Spleen (tissue), 11 donors: ENCODE results near the gene HMX2. TPM values are rescaled to one million over a fixed set of nuclear protein-coding genes. Genes with fewer than 3 reads are reported as not detected.

Experiments
- DNase-seq: peaks from one replicate; pipeline ENCODE4 v3.0.0-alpha.2; 2020
- H3K27ac ChIP-seq, 8 donors: fragments of 200-600 bp; sonication (generic) in 7 of 8; 1 replicate in 4 of 8; 2 replicates in 4 of 8; pipeline versions ENCODE4 v1.5.0 to v1.8.0; 2016 to 2021; ENCODE audit warnings: inconsistent platforms in 4 of 8, mild to moderate bottlenecking in 4 of 8, moderate library complexity in 1 of 8
- H3K27me3 ChIP-seq, 7 donors: fragments of 200-600 bp; sonication (generic) in 6 of 7; replicated peaks in 1 of 7; 1 replicate in 4 of 7; 2 replicates in 3 of 7; pipeline versions ENCODE4 v1.5.0 to v1.8.0; 2016 to 2021; ENCODE audit warnings: inconsistent platforms in 3 of 7, mild to moderate bottlenecking in 1 of 7
- H3K36me3 ChIP-seq, 6 donors: fragments of 200-600 bp; sonication (generic) in 5 of 6; 1 replicate in 4 of 6; 2 replicates in 2 of 6; pipeline versions ENCODE4 v1.5.0 to v1.8.0; 2016 to 2021; ENCODE audit warnings: inconsistent platforms in 2 of 6
- H3K4me1 ChIP-seq, 6 donors: fragments of 200-600 bp; sonication (generic) in 5 of 6; 1 replicate in 3 of 6; 2 replicates in 3 of 6; pipeline versions ENCODE4 v1.5.0 to v1.8.0; 2016 to 2021; ENCODE audit warnings: inconsistent platforms in 3 of 6
- H3K4me3 ChIP-seq, 8 donors: fragments of 200-600 bp; sonication (generic) in 7 of 8; 1 replicate in 4 of 8; 2 replicates in 4 of 8; pipeline versions ENCODE4 v1.5.0 to v1.8.0; 2016 to 2021; ENCODE audit warnings: inconsistent platforms in 4 of 8, mild to moderate bottlenecking in 4 of 8, moderate library complexity in 2 of 8
- H3K9me3 ChIP-seq, 8 donors: fragments of 200-600 bp; sonication (generic) in 7 of 8; 1 replicate in 4 of 8; 2 replicates in 4 of 8; pipeline versions ENCODE4 v1.5.0 to v1.8.0; 2016 to 2021; ENCODE audit warnings: inconsistent platforms in 4 of 8
- POLR2A ChIP-seq, 3 donors: fragments of 450-650 bp; IDR thresholded peaks; one replicate each; pipeline ENCODE4 v1.5.1; 2017; ENCODE audit warnings: antibody characterized with exemption in 3 of 3, mild to moderate bottlenecking in 1 of 3
- POLR2AphosphoS5 ChIP-seq, 3 donors: sonication (generic); formaldehyde crosslinking; IDR thresholded peaks; one replicate each; pipeline ENCODE4 v1.5.1; 2017; ENCODE audit warnings: antibody characterized with exemption in 3 of 3
- WGBS, 5 donors: extraction: QIAGEN DNeasy Blood & Tissue Kit in 3 of 5; methylation state at CpG; one replicate each; pipeline versions ENCODE4 v1.1.5 to v1.1.7; 2013 to 2018; 5-methylcytosine and 5-hydroxymethylcytosine counted together
- intact Hi-C: fragments of 100-400 bp; cut with DNase I; formaldehyde crosslinking; loops from one replicate; pipeline ENCODE4 v1.15.0; 2023; ENCODE audit warnings: low total_unique reads
- polyA plus RNA-seq, 3 donors: library from polyadenylated mRNA; stranded (reverse); fragments of 200-250 nt; gene quantifications; one replicate each; pipeline ENCODE4 v1.2.1, GENCODE V29; 2013
- total RNA-seq, 7 donors: library from RNA; depleted of rRNA in 3 of 7; stranded (reverse); fragments of >200 nt in 3 of 7; fragmentation: NEBNext Ultra II Directional in 4 of 7; extraction: Animal tissue kit (Norgen Biotek cat#: 25700) in 4 of 7; gene quantifications; one replicate each; pipeline versions ENCODE4 v1.1.0 to v1.2.1, GENCODE V29; 2016 to 2021
- TF ChIP-seq, protein P1 (sequence below), 11 experiments: fragments of 200-600 bp in 7 of 11; fragments of 450-650 bp in 4 of 11; sonication (generic) in 4 of 11; IDR thresholded peaks in 8 of 11; conservative IDR thresholded peaks in 3 of 11; 1 replicate in 7 of 11; 2 replicates in 4 of 11; pipeline versions ENCODE4 v1.4.0 to v1.8.0; 2016 to 2021; ENCODE audit warnings: antibody characterized with exemption in 11 of 11, inconsistent platforms in 4 of 11, mild to moderate bottlenecking in 1 of 11
- donor health status: healthy with polysubstance abuse.
- donor health status: DM: no; HTN: no; CAD: no; lungs with moderate emphysema.
- donor health status: DM: no; HTN: no; CAD: no.
- donor health status: Bipolar disorder and iron deficiency.
- donor health status: healthy.
- donor health status: DM: no; HTN: no; CAD: no.
- donor health status: DM: yes; HTN: yes; CAD: no.

The HMX2 gene
- total and polyA plus RNA-seq, 10 donors, result 0.08 TPM; not detected in 9

- TF ChIP-seq POLR2A (IDR thresholded peaks at IDR 0.05), result no peak
- TF ChIP-seq POLR2AphosphoS5 (IDR thresholded peaks at IDR 0.05), result no peak
- TF ChIP-seq, protein P1, sequence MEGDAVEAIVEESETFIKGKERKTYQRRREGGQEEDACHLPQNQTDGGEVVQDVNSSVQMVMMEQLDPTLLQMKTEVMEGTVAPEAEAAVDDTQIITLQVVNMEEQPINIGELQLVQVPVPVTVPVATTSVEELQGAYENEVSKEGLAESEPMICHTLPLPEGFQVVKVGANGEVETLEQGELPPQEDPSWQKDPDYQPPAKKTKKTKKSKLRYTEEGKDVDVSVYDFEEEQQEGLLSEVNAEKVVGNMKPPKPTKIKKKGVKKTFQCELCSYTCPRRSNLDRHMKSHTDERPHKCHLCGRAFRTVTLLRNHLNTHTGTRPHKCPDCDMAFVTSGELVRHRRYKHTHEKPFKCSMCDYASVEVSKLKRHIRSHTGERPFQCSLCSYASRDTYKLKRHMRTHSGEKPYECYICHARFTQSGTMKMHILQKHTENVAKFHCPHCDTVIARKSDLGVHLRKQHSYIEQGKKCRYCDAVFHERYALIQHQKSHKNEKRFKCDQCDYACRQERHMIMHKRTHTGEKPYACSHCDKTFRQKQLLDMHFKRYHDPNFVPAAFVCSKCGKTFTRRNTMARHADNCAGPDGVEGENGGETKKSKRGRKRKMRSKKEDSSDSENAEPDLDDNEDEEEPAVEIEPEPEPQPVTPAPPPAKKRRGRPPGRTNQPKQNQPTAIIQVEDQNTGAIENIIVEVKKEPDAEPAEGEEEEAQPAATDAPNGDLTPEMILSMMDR (IDR thresholded peaks at IDR 0.05 in 8 of 11, conservative IDR thresholded peaks at IDR 0.05 in 3 of 11), result no peak
- peak overlapping the region; percentile 36 to 70 (median 48) for H3K4me3 ChIP-seq
- H3K27me3 ChIP-seq, result peaks cover 45 to 100% (median 97%) of the 10 kb centered on the region in 7 donors
- DNase-seq, result no peak
- 0 to 6% (median 5%) methylated on average over 1 to 46 of the region's 46 CpGs for WGBS, 5 donors
- H3K36me3 ChIP-seq, result no peaks in the 10 kb centered on the region
- H3K4me1 ChIP-seq, result peaks cover 40 to 73% (median 63%) of the 10 kb centered on the region in 6 donors
- H3K9me3 ChIP-seq, result no peaks in the 10 kb centered on the region
- H3K27ac ChIP-seq, result no peak overlapping the region
- intact Hi-C loops, result no loop called here
Measured at GRCh38 chr10:123134915-123135414, 13.0 kb upstream of the HMX2 start.

- 1 to 5% (median 1%) methylated on average over 4 to 76 of the region's 76 CpGs for WGBS, 5 donors
- TF ChIP-seq POLR2A (IDR thresholded peaks at IDR 0.05), result no peak
- TF ChIP-seq, protein P1 (IDR thresholded peaks at IDR 0.05 in 8 of 11, conservative IDR thresholded peaks at IDR 0.05 in 3 of 11), result no peak
- no peak for TF ChIP-seq POLR2AphosphoS5 (IDR thresholded peaks at IDR 0.05)
- Histone ChIP-seq H3K36me3 (no peaks in the 10 kb centered on the region), H3K9me3 (no peaks in the 10 kb centered on the region), H3K4me3 (peak within 1 kb of the TSS; percentile 36 to 70 (median 48)), H3K27ac (no peak within 1 kb of the TSS), H3K4me1 (peaks cover 40 to 79% (median 68%) of the 10 kb centered on the region in 6 donors), H3K27me3 (peaks cover 48 to 100% (median 99%) of the 10 kb centered on the region in 7 donors)
- DNase-seq, result no peak
- intact Hi-C loops, result no loop called here
Measured at GRCh38 chr10:123135415-123136141, 12.4 kb upstream of the HMX2 start, which contains the start of gene HMX3. Gene HMX3 (plus strand): TSS chr10:123135970. CDS start chr10:123136051, 81 bp downstream.

GRCh38 chr10:123136221-123136805, 11.6 kb upstream of the HMX2 start:
- H3K4me1 ChIP-seq, result peaks cover 40 to 81% (median 68%) of the 10 kb centered on the region in 6 donors
- peak overlapping the region in 7 of 8 donors; percentile 39 to 70 (median 48) for H3K4me3 ChIP-seq
- intact Hi-C loops, result no loop called here

More at GRCh38 chr10:123136221-123136805, 11.6 kb upstream of the HMX2 start:
- 2 to 11% (median 4%) methylated on average over 36 to 59 of the region's 59 CpGs for WGBS, 5 donors
- DNase-seq, result no peak
- H3K9me3 ChIP-seq, result no peaks in the 10 kb centered on the region
- no peak overlapping the region for H3K27ac ChIP-seq
- TF ChIP-seq, protein P1 (IDR thresholded peaks at IDR 0.05 in 8 of 11, conservative IDR thresholded peaks at IDR 0.05 in 3 of 11), result no peak
- no peak for TF ChIP-seq POLR2AphosphoS5 (IDR thresholded peaks at IDR 0.05)
- TF ChIP-seq POLR2A (IDR thresholded peaks at IDR 0.05), result no peak
- peaks cover 52 to 100% (median 100%) of the 10 kb centered on the region in 7 donors for H3K27me3 ChIP-seq
- H3K36me3 ChIP-seq, result no peaks in the 10 kb centered on the region
